Measurements from ENCODE around the gene RGS19. TPM values are rescaled to one million over a fixed set of nuclear protein-coding genes. Genes with fewer than 3 reads are reported as not detected.

RGS19 gene
- total RNA-seq, 1 experiment from 2014 or later = 12.8 TPM

DNA sequence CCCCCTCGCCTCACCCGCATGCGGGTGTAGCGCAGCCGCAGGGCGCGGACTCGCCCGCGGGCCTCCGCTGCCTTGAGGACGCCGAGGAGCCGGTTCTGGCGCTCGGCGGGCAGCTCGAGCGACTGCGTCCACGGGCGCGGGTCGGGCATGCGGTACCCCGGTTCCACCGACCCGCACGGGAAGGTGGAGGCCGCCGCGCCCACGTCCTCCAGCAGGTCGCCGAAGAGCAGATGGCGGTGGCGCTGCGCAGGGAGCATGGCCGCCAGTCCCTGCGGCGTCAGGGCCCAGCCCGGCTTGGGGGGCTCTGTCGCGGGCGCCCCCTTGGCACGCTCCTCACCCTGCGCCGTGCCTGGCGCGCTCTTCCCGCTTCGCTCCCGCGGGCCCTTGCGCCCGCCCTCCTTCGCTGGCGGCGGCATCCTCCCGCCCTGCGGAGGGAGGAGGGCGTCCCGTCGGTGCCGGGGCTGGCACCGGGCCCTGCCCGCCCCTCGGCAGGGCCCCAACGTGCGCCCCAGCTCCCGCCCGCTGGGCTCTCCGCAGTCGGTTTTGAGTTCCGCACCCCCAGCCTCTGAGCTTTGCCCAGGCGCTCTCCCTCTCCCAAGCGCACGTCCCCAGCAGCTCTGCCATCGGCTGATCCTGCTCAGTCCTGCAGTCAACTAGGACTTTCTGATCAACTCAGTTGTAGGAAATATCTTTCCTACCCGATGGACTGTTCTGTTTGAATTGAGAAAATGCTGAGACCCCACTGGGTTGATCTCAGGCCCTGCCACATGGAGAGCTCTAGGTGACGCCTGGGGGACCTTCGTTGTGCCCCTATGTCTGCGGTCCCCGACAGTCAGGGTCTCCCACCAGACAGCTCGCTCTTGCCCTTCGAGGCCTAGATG is 4.7 kb upstream of the RGS19 start, which contains the start of gene LKAAEAR1:
Gene LKAAEAR1 (minus strand): TSS at position 595 of the 881 bp plus-strand sequence. CDS start 179 bp downstream, at position 416.
- peak within 1 kb of the TSS; percentile 68; the same call in 1 of the 2 replicates for H3K14ac ChIP-seq (ENCODE audit: insufficient read depth, low read length)
- H3K4ac ChIP-seq (ENCODE audit: low read depth, low read length) = no peak within 1 kb of the TSS
- H3K79me1 ChIP-seq (ENCODE audit: insufficient read depth, low read depth, low read length, poor library complexity, severe bottlenecking) = no peaks in the 10 kb centered on the region
- H3K27me3 ChIP-seq (ENCODE audit: insufficient read depth, low read length) = peaks cover 5% of the 10 kb centered on the region; the same call in 1 of the 2 replicates
- H2AFZ ChIP-seq (ENCODE audit: low read length) = no peak within 1 kb of the TSS
- H3K9me3 ChIP-seq (ENCODE audit: control insufficient read depth, low read depth, low read length) = no peaks in the 10 kb centered on the region
- no peak within 1 kb of the TSS for H3K18ac ChIP-seq (ENCODE audit: insufficient read length, low read depth, low read length)
- no peak within 1 kb of the TSS for H2BK15ac ChIP-seq (ENCODE audit: low read depth, low read length)
- H4K20me1 ChIP-seq (ENCODE audit: control insufficient read depth, insufficient read depth, insufficient read length) = no peaks in the 10 kb centered on the region
- H3K36me3 Mint-ChIP-seq (ENCODE audit: insufficient read depth in 1 of 3, low read depth in 3 of 3) = no peaks in the 10 kb centered on the region; a peak in 1 of 7 replicates
- no peak within 1 kb of the TSS for H3K56ac ChIP-seq (ENCODE audit: insufficient read length, low read depth, low read length)
- no peak within 1 kb of the TSS for H3K27ac ChIP-seq (ENCODE audit: insufficient read length, low read depth, low read length)
- H3K4me1 Mint-ChIP-seq = peaks cover 24 to 34% of the 10 kb centered on the region in 2 experiments
- peak within 1 kb of the TSS; percentile 73 to 94 for H3K4me3 Mint-ChIP-seq
- H2BK120ac ChIP-seq (ENCODE audit: low read depth, low read length, poor library complexity, severe bottlenecking) = no peak within 1 kb of the TSS
- H3K23me2 ChIP-seq (ENCODE audit: insufficient read length, low read depth, low read length, poor library complexity, severe bottlenecking) = peaks cover 19% of the 10 kb centered on the region
- no peak within 1 kb of the TSS for H3K23ac ChIP-seq (ENCODE audit: insufficient read length, low read depth, low read length)
- H4K91ac ChIP-seq (ENCODE audit: insufficient read length, low read depth, low read length) = no peak within 1 kb of the TSS
- H3K9ac ChIP-seq (ENCODE audit: extremely low read depth, insufficient read length, low read length) = no peak within 1 kb of the TSS
- no CpG with 5 or more reads among the region's 86 CpGs for WGBS (ENCODE audit: extremely low coverage, insufficient read length, low lambda C conversion rate)
- no peak within 1 kb of the TSS for H4K8ac ChIP-seq (replicated peaks; ENCODE audit: insufficient read length, low read depth, low read length)
- no peaks in the 10 kb centered on the region for H3K4me1 ChIP-seq (ENCODE audit: insufficient read depth, low read length)
- no peak within 1 kb of the TSS for H2BK5ac ChIP-seq (ENCODE audit: insufficient read length, low read length)
- no peak for DNase-seq
- H3K9me3 Mint-ChIP-seq = peaks cover 5 to 7% of the 10 kb centered on the region in 2 experiments; a peak in 4 of 5 replicates
- no peak within 1 kb of the TSS for H2BK20ac ChIP-seq (ENCODE audit: low read depth, low read length, poor library complexity, severe bottlenecking)
- no peak within 1 kb of the TSS for H2AK5ac ChIP-seq (ENCODE audit: insufficient read length, low read length)
- no peaks in the 10 kb centered on the region for H3K79me2 ChIP-seq (ENCODE audit: insufficient read depth, low read length)
- H3T11ph ChIP-seq (ENCODE audit: low read length) = no peak within 1 kb of the TSS
- H3K27ac Mint-ChIP-seq = no peak within 1 kb of the TSS; a peak in 2 of 7 replicates
- H2BK12ac ChIP-seq (ENCODE audit: insufficient read length, low read depth, low read length) = no peak within 1 kb of the TSS
- TF ChIP-seq, protein P1, sequence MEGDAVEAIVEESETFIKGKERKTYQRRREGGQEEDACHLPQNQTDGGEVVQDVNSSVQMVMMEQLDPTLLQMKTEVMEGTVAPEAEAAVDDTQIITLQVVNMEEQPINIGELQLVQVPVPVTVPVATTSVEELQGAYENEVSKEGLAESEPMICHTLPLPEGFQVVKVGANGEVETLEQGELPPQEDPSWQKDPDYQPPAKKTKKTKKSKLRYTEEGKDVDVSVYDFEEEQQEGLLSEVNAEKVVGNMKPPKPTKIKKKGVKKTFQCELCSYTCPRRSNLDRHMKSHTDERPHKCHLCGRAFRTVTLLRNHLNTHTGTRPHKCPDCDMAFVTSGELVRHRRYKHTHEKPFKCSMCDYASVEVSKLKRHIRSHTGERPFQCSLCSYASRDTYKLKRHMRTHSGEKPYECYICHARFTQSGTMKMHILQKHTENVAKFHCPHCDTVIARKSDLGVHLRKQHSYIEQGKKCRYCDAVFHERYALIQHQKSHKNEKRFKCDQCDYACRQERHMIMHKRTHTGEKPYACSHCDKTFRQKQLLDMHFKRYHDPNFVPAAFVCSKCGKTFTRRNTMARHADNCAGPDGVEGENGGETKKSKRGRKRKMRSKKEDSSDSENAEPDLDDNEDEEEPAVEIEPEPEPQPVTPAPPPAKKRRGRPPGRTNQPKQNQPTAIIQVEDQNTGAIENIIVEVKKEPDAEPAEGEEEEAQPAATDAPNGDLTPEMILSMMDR (conservative IDR thresholded peaks at IDR 0.05) = 0 out of 3 replicates have a peak, but pooled peaks have one; percentile 30
- no peak within 1 kb of the TSS for H4K5ac ChIP-seq (ENCODE audit: insufficient read length, low read depth, low read length)
- peak within 1 kb of the TSS; percentile 66 for H3K4me2 ChIP-seq (ENCODE audit: insufficient read depth, insufficient read length, low read length)
- H3K27me3 Mint-ChIP-seq (ENCODE audit: low read depth) = peaks cover 74% of the 10 kb centered on the region

Data from H9 (cell line).